Cortex of kidney (tissue), 1 donor: ENCODE measurements around the gene ATP13A2.

Experiments used
- DNase-seq: peaks from one replicate; lab custom pipeline; 2025; lab: John Stamatoyannopoulos, UW

The ATP13A2 gene, protein sequence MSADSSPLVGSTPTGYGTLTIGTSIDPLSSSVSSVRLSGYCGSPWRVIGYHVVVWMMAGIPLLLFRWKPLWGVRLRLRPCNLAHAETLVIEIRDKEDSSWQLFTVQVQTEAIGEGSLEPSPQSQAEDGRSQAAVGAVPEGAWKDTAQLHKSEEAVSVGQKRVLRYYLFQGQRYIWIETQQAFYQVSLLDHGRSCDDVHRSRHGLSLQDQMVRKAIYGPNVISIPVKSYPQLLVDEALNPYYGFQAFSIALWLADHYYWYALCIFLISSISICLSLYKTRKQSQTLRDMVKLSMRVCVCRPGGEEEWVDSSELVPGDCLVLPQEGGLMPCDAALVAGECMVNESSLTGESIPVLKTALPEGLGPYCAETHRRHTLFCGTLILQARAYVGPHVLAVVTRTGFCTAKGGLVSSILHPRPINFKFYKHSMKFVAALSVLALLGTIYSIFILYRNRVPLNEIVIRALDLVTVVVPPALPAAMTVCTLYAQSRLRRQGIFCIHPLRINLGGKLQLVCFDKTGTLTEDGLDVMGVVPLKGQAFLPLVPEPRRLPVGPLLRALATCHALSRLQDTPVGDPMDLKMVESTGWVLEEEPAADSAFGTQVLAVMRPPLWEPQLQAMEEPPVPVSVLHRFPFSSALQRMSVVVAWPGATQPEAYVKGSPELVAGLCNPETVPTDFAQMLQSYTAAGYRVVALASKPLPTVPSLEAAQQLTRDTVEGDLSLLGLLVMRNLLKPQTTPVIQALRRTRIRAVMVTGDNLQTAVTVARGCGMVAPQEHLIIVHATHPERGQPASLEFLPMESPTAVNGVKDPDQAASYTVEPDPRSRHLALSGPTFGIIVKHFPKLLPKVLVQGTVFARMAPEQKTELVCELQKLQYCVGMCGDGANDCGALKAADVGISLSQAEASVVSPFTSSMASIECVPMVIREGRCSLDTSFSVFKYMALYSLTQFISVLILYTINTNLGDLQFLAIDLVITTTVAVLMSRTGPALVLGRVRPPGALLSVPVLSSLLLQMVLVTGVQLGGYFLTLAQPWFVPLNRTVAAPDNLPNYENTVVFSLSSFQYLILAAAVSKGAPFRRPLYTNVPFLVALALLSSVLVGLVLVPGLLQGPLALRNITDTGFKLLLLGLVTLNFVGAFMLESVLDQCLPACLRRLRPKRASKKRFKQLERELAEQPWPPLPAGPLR

GRCh38 chr1:17011439-17012307 lies at the start of gene ATP13A2:
ATP13A2 (minus strand) TSS chr1:17011928; CDS start chr1:17011738, 190 bp downstream.
- DNase-seq = no peak

- DNase-seq = no peak
Measured at GRCh38 chr1:17061486-17061885, 49.8 kb upstream of the ATP13A2 start.

DNA sequence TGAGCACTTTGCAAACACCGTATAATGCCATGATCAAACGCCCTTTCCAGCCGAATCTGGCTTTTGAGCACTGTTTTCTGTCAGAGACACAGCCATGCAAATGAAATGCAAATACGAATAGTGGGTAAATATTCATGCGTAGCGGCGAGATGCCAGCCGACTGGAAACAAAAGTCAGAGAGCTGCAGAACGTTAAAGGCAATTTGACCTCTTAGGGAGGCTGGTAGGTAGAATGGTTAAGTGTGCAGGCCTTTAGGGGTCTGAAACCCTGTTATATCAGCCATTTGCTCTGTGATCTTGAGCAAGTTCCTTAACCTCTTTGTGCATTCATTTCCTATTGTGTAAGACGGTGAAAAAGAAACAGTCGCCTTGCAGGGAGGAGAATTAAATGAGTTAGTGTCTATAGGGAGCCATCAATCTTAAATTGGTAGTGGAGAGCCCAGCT lies 48.6 kb upstream of the ATP13A2 start:
- DNase-seq = no peak

DNA sequence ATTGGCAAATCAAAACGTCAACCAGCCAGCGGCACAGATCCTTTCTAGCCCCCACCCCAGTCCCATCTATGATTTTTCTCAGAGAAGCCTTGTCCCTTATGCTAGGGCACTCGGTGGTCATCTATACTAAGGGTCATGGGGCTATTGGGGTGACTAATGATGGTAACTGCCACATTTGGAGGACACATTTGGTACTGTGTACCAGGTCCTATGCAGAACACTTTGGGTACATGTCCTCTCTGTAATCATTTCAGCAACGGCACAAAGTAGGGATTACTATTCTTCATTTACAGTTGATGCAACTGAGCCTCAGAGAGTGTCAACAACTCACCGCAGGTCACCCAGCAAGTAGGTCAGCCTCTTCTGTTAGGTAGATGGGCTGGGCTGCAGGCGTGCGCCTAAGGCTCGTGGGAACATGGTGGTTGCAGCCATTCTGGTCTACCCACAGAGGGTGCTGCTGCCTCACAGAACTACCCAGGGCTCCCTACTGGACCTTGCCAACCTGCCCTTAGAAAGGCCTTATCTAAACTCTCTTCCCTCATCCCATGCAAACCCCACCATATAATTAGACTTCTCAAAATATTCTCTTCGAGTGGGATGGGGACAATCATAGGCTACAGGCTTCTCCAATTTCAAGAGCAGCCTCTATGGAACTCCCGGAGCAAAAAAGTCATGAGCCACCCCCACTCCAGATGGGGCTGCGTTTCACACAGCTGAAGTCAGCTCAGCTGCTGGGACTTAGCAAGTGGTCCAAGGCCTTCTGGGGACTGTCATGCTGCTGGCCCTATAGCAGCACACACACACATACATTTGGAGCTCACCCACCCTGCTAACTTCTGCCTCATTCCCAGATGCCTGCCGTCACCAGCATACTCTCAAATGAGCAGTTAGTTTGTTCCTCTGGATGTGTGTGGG lies 47.9 kb upstream of the ATP13A2 start:
- DNase-seq = no peak

- DNase-seq = no peak
Measured at GRCh38 chr1:17056551-17056950, 44.8 kb upstream of the ATP13A2 start.

- no peak for DNase-seq
Measured at GRCh38 chr1:17055801-17056200, 44.1 kb upstream of the ATP13A2 start.

DNA sequence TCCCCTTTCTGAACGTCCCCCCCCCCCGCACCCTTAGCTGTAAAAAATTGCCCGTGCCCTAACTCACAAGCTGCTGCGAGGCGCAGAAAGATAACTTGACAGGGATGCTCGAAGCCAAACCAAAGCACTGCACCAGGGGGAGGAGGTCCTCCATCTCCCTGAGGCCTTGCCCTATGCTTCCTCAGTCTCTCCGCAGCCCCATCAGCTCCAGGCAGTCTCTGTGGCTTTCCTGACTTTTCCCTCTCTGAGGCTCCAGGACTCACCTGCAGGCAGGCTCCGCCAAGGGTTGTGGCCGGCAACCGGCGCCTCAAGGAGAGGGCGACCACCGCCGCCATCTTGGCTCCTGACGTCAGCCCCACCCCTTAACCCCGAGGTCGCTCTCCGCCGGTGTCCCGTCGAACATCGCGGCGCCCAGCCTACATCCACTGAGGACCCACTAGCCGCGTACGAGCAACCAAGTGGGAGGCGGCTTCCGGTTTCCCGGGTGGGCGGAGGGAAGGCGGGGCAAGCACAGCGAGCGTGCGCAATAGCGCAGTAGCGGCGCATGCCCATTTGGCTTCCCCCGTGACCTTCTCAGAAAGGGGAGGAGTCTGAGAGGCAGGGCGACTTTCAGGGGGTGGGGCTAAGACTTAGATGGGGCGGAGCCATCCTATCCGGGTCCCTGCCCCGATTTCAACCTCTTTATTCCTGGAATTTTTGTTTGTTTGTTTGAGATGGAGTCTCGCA lies 42.1 kb upstream of the ATP13A2 start, which contains the start of gene SDHB:
TSS of gene SDHB (minus strand) at position 348 of the 726 bp plus-strand sequence. CDS start at position 335, 13 bp downstream.
- peak; percentile 90 for DNase-seq

GRCh38 chr1:17053086-17053684 lies 41.5 kb upstream of the ATP13A2 start:
- no peak for DNase-seq

DNA sequence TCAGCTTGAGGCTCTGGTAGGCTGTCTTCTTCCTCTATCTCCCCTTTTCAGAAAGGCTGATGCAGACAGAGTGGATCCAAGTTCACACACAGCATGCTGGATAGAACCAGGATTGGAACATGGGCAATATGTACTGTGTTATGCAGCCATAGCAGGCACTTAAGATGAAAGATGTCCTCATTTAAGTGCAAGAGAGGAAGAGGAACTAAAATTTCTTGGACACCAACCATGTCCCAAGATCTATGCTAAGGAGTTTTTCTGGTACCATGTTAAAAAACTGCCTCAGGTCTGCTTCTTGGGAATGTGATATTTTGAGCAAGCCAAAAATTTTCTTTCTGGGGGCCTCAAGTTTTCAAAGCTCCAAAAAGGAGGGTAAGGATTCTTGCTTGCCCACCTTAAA lies 40.9 kb upstream of the ATP13A2 start:
- DNase-seq = no peak

DNA sequence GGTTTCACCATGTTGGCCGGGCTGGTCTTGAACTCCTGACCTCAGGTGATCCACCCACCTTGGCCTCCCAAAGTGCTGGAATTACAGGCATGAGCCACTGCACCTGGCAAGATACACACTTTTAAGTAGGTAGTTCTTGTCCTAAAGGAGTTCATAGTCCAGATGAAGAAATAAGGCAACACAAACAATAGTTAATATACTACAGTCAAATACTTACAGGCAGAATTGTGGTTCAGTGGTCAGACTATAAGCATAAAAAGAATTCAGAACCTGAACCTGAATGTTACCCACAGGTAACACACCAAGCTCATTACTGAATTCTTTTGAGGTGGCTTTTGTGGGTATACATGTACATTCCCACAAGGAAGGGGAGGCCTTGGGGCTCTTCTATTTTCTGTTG lies 40.3 kb upstream of the ATP13A2 start:
- no peak for DNase-seq

DNA sequence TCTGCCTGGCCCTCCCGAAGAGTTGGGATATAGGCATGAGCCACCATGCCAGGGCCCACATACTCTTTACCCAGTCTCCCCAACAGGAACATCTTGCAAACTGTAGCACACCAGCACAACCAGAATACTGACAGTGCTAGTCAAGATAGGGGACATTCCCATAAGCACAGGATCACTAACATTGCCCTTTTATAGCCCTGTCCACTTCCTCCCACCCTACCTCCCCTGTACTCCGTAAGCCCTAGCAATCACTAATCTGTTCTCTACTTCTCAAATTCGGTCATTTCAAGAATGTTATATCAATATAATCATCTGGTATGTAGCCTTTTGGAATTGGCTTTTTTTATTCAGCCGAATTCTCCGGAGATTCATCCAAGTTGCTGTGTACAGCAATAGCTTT lies 36.2 kb upstream of the ATP13A2 start:
- no peak for DNase-seq

GRCh38 chr1:17046334-17046657 lies 34.6 kb upstream of the ATP13A2 start:
- no peak for DNase-seq

DNA sequence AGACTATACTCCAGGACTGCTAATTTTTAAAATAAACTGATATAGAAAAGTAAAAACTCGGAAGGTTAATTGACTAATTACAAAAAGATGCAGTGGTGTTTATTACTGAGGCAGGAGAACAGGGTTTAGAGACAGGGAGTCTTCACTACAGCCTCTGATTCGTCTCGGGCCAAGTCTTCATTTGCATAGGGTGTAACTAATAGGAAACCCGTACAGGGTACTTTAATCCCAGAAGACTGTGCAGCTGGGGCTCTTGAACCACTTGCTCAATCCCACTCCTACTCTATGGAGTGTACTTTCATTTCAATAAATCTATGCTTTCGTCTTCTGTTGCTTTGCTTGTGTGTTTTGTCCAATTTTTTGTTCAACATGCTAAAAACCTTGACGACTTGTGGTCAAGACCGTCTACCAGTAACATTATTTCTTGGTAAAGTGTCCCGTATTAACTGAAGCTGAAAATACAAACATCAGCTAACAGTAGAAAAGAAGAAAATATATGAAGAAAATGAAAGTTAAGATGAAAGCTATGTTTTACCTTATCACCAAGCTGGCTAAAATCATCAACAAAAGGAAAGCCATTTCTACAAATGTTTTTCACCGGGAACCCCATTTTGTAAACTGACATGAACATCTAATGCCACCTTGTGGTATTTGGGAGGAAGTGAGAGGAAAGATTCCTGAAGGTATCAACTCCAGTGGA lies 34.1 kb upstream of the ATP13A2 start:
- no peak for DNase-seq

- no peak for DNase-seq
Measured at GRCh38 chr1:17045150-17045549, 33.4 kb upstream of the ATP13A2 start.

GRCh38 chr1:17043676-17044075 lies 31.9 kb upstream of the ATP13A2 start:
- no peak for DNase-seq

GRCh38 chr1:17040135-17040534 lies 28.4 kb upstream of the ATP13A2 start:
- no peak for DNase-seq

GRCh38 chr1:17039522-17039921 lies 27.8 kb upstream of the ATP13A2 start:
- DNase-seq = no peak

GRCh38 chr1:17033481-17033880 lies 21.8 kb upstream of the ATP13A2 start:
- no peak for DNase-seq

- DNase-seq = no peak
Measured at GRCh38 chr1:17032741-17033140, 21.0 kb upstream of the ATP13A2 start.
